Left ventricle myocardium inferior (tissue), 1 donor: ENCODE data around the gene SMCO4. TPM values are rescaled to one million over a fixed set of nuclear protein-coding genes. Genes with fewer than 3 reads are reported as not detected.

Experiments used
- DNase-seq: peaks from one replicate; pipeline ENCODE4 v3.0.0-alpha.2; 2020
- H3K27ac ChIP-seq: fragments of 200-600 bp; replicated peaks from 2 replicates; pipeline ENCODE4 v1.8.0; 2021
- H3K27me3 ChIP-seq: fragments of 200-600 bp; 2 replicates; pipeline ENCODE4 v1.8.0; 2021; ENCODE audit warnings: low read depth
- H3K36me3 ChIP-seq: fragments of 200-600 bp; 2 replicates; pipeline ENCODE4 v1.8.0; 2021
- H3K4me1 ChIP-seq: fragments of 200-600 bp; 2 replicates; pipeline ENCODE4 v1.8.0; 2021
- H3K4me3 ChIP-seq: fragments of 200-600 bp; 2 replicates; pipeline ENCODE4 v1.8.0; 2021; ENCODE audit warnings: mild to moderate bottlenecking, moderate library complexity
- H3K9me3 ChIP-seq: fragments of 200-600 bp; replicated peaks from 2 replicates; pipeline ENCODE4 v1.8.0; 2021
- CTCF ChIP-seq: fragments of 200-600 bp; IDR thresholded peaks from 2 replicates; pipeline ENCODE4 v1.8.0; 2021; ENCODE audit warnings: antibody characterized with exemption, mild to moderate bottlenecking, borderline replicate concordance
- intact Hi-C: fragments of 100-400 bp; cut with micrococcal nuclease; formaldehyde crosslinking; loops from one replicate; pipeline ENCODE4 v1.11.0; 2022
- total RNA-seq: library from RNA; stranded (reverse); fragmentation: NEBNext Ultra II Directional; extraction: Animal tissue kit (Norgen Biotek cat#: 25700); gene quantifications from one replicate; pipeline ENCODE4 v1.2.1, GENCODE V29; 2021
- donor health status: DM: no; HTN: yes; CAD: no; lungs with severe emphysema.

Gene SMCO4
- total RNA-seq, 1 donor from 2014 or later = 57.6 TPM

GRCh38 chr11:93520726-93521509 lies 22.3 kb downstream of the SMCO4 start:
- Histone ChIP-seq H3K9me3 (no peaks in the 10 kb centered on the region), H3K4me3 (no peak overlapping the region), H3K4me1 (peaks cover 52% of the 10 kb centered on the region), H3K27ac (no peak overlapping the region), H3K36me3 (no peaks in the 10 kb centered on the region), H3K27me3 (no peaks in the 10 kb centered on the region)
- intact Hi-C loops = no loop called here
- DNase-seq = no peak
- TF ChIP-seq CTCF = no peak

DNA sequence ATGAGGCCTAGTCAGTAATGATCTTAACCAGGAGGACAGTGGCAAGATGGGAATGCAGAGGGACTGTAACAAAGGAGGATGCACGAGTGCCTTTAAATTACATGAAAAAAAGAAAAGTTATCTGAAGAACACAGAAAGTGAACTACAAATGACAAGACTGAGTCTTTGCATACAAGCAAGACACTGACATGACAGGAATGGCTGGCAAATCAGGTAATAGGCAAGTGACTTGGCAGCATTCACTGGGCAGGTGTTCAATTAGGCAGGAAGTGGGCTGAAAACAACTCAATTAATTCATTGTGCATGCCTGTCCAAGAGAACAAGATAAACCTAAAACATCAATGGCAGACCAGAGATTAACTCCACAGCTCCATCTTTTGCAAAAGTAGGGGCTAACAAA lies 24.0 kb downstream of the SMCO4 start:
- Histone ChIP-seq H3K4me1 (peaks cover 50% of the 10 kb centered on the region), H3K4me3 (no peak overlapping the region), H3K36me3 (no peaks in the 10 kb centered on the region), H3K27ac (no peak overlapping the region), H3K27me3 (no peaks in the 10 kb centered on the region), H3K9me3 (no peaks in the 10 kb centered on the region)
- no peak for DNase-seq
- TF ChIP-seq CTCF = no peak
- intact Hi-C loops = no loop called here

GRCh38 chr11:93518081-93518480 lies 25.1 kb downstream of the SMCO4 start:
- Histone ChIP-seq H3K27ac (no peak overlapping the region), H3K9me3 (no peaks in the 10 kb centered on the region), H3K4me1 (peaks cover 39% of the 10 kb centered on the region), H3K36me3 (no peaks in the 10 kb centered on the region), H3K4me3 (no peak overlapping the region), H3K27me3 (no peaks in the 10 kb centered on the region)
- no peak for TF ChIP-seq CTCF
- no peak for DNase-seq
- intact Hi-C loops = no loop called here

GRCh38 chr11:93517611-93518010 lies 25.6 kb downstream of the SMCO4 start:
- Histone ChIP-seq H3K9me3 (no peaks in the 10 kb centered on the region), H3K4me3 (no peak overlapping the region), H3K27ac (no peak overlapping the region), H3K27me3 (no peaks in the 10 kb centered on the region), H3K4me1 (peaks cover 38% of the 10 kb centered on the region), H3K36me3 (no peaks in the 10 kb centered on the region)
- no peak for DNase-seq
- no peak for TF ChIP-seq CTCF
- intact Hi-C loops = no loop called here

- Histone ChIP-seq H3K27me3 (no peaks in the 10 kb centered on the region), H3K27ac (no peak overlapping the region), H3K36me3 (no peaks in the 10 kb centered on the region), H3K4me3 (no peak overlapping the region), H3K9me3 (no peaks in the 10 kb centered on the region), H3K4me1 (peaks cover 38% of the 10 kb centered on the region)
- no peak for DNase-seq
- no peak for TF ChIP-seq CTCF
- intact Hi-C loops = no loop called here
Observed at GRCh38 chr11:93517041-93517440, 26.1 kb downstream of the SMCO4 start.
